IgD-negative memory B cell (primary cell): ENCODE data around the gene POM121. TPM values are rescaled to one million over a fixed set of nuclear protein-coding genes. Genes with fewer than 3 reads are reported as not detected.

Source experiments
- polyA plus RNA-seq: library from polyadenylated mRNA; unstranded; fragments of 300-500 nt; fragmentation: Illumina TruSeq; gene quantifications from one replicate; pipeline ENCODE4 v1.2.3, GENCODE V29; 2021

Gene POM121
- polyA plus RNA-seq, 1 donor from 2014 or later: 16.0 TPM

Other genes starting within 250 kb of the POM121 start
- gene TYW1B, start 96.9 kb upstream of the POM121 start, polyA plus RNA-seq: 3.6 TPM
- gene TRIM74, start 44.4 kb downstream of the POM121 start, polyA plus RNA-seq: 0.66 TPM
- gene SPDYE8, start 104.7 kb downstream of the POM121 start, polyA plus RNA-seq: 0.19 TPM
- 0.19 TPM for gene SPDYE11, start 132.8 kb downstream of the POM121 start, polyA plus RNA-seq
- 0.19 TPM for gene SPDYE9, start 160.9 kb downstream of the POM121 start, polyA plus RNA-seq